GM18508 (cell line): ENCODE results near the gene IQCB1.
"Not testable (repeated sequence)": the region's sequence is repeated elsewhere in the genome, so short reads cannot be mapped to it uniquely, and the experiment has no call there.

ENCODE experiments used
- ATAC-seq: cut with Tn5 transposase; IDR thresholded peaks from one replicate; pipeline ENCODE4 v1.9.1; 2021; ENCODE audit warnings: moderate number of reproducible peaks; ENCODE audit not compliant: insufficient read depth, unreplicated experiment

Gene IQCB1

GRCh38 chr3:121834671-121835464 lies at the start of gene IQCB1, which contains the start of gene EAF2:
Gene IQCB1 (minus strand): TSS chr3:121835060. CDS start chr3:121828960, 6,100 bp downstream.
Gene EAF2 (plus strand): TSS chr3:121835209. CDS start chr3:121835286, 77 bp downstream.
- ATAC-seq = peak; percentile 93

- no peak for ATAC-seq
Measured at GRCh38 chr3:121883507-121883906, 48.6 kb upstream of the IQCB1 start.

GRCh38 chr3:121878411-121878810 lies 43.6 kb upstream of the IQCB1 start:
- no peak for ATAC-seq

GRCh38 chr3:121871430-121871829 lies 36.6 kb upstream of the IQCB1 start:
- ATAC-seq = no peak

- ATAC-seq = no peak
Measured at GRCh38 chr3:121870717-121871116, 35.9 kb upstream of the IQCB1 start.

- no peak for ATAC-seq
Measured at GRCh38 chr3:121869736-121870135, 34.9 kb upstream of the IQCB1 start.

- ATAC-seq = no peak
Measured at GRCh38 chr3:121863801-121864200, 28.9 kb upstream of the IQCB1 start.

- not testable (repeated sequence) for ATAC-seq
Measured at GRCh38 chr3:121863247-121863646, 28.4 kb upstream of the IQCB1 start.

- not testable (repeated sequence) for ATAC-seq
Measured at GRCh38 chr3:121857778-121858177, 22.9 kb upstream of the IQCB1 start.

GRCh38 chr3:121855555-121855954 lies 20.7 kb upstream of the IQCB1 start:
- ATAC-seq = no peak

- no peak for ATAC-seq
Measured at GRCh38 chr3:121852256-121852655, 17.4 kb upstream of the IQCB1 start.

- no peak for ATAC-seq
Measured at GRCh38 chr3:121844892-121845291, 10.0 kb upstream of the IQCB1 start.

GRCh38 chr3:121839962-121840361 lies 5.1 kb upstream of the IQCB1 start:
- no peak for ATAC-seq

- no peak for ATAC-seq
Measured at GRCh38 chr3:121836481-121836880, 1.6 kb upstream of the IQCB1 start.

GRCh38 chr3:121836064-121836463 lies 1.2 kb upstream of the IQCB1 start:
- no peak for ATAC-seq

GRCh38 chr3:121835465-121835801 lies 573 bp upstream of the IQCB1 start:
- peak; percentile 0 for ATAC-seq

GRCh38 chr3:121834157-121834670 lies 646 bp downstream of the IQCB1 start:
- no peak for ATAC-seq

- ATAC-seq = no peak
Measured at GRCh38 chr3:121822973-121823372, 11.9 kb downstream of the IQCB1 start.

GRCh38 chr3:121821421-121822199 lies 13.2 kb downstream of the IQCB1 start:
- no peak for ATAC-seq

GRCh38 chr3:121819236-121819635 lies 15.6 kb downstream of the IQCB1 start:
- no peak for ATAC-seq

- no peak for ATAC-seq
Measured at GRCh38 chr3:121818578-121818977, 16.3 kb downstream of the IQCB1 start.
